ENCODE data around the gene MEF2C.

DNA sequence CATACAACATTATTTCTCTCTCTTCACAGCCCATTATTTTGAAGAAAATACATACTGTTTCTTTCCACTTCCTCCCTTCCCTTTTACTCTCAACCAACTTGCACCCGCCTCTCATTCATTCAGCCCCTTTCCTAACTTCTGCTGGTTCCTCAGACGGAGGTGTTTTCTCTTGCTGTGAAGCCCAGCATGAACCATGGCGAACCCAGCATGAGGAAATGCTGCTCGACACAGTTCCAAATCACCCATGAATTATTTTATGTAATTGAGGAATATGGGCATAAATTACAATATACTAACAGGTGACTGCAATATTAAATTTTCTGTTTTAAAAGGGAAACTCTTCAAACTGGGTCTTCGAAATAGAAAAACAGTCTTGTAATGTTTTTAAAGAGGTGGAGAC lies 124.8 kb downstream of the MEF2C start:
- no peak for TF ChIP-seq CTCF (optimal IDR thresholded peaks at IDR 0.05 in 1 of 3, IDR thresholded peaks at IDR 0.05 in 1 of 3, conservative IDR thresholded peaks at IDR 0.05 in 1 of 3; ENCODE audit: extremely low read depth in 1 of 3, insufficient read depth in 2 of 3, low read length in 3 of 3)
- no peak for TF ChIP-seq EZH2 (IDR thresholded peaks at IDR 0.05; ENCODE audit: low read length)

Data from keratinocyte (primary cell).